Measurements from ENCODE around the gene SPATS2. TPM values are rescaled to one million over a fixed set of nuclear protein-coding genes. Genes with fewer than 3 reads are reported as not detected.
A peak's percentile ranks its signal among the peaks of the same experiment; 100 is the strongest.

Gene SPATS2
- total RNA-seq, 1 donor from 2014 or later, result 16.2 TPM

GRCh38 chr12:49556391-49557186, 189.3 kb downstream of the SPATS2 start:
- intact Hi-C loops (cut with micrococcal nuclease), result no loop called here
- Mint-ChIP-seq H3K27me3 (peaks cover 4% of the 10 kb centered on the region), H3K9me3 (no peaks in the 10 kb centered on the region), H3K27ac (no peak overlapping the region), H3K4me3 (no peak overlapping the region), H3K4me1 (peaks cover 4% of the 10 kb centered on the region), H3K36me3 (ENCODE audit: low read depth) (peaks cover 27% of the 10 kb centered on the region)
- no peak for DNase-seq

DNA sequence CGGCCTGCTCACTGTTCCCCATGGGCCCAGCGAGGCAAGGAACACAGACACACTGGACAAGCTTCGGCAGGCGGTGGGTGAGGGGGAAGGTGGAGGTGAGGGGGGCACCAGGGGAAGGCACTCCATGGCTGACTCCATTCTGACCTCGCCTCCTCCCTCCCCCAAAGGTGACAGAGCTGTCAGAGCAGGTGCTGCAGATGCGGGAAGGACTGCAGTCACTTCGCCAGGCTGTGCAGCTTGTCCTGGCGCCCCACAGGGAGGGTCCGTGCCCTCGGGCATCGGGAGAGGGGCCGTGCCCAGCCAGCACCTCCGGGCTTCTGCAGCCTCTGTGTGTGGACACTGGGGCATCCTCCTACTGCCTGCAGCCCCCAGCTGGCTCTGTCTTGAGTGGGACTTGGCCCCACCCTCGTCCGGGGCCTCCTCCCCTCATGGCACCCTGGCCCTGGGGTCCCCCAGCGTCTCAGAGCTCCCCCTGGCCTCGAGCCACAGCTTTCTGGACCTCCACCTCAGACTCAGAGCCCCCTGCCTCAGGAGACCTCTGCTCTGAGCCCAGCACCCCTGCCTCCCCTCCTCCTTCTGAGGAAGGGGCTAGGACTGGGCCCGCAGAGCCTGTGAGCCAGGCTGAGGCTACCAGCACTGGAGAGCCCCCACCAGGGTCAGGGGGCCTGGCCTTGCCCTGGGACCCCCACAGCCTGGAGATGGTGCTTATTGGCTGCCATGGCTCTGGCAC, 190.1 kb downstream of the SPATS2 start:
- intact Hi-C loops (cut with micrococcal nuclease), result no loop called here
- peaks cover 4% of the 10 kb centered on the region for H3K4me1 Mint-ChIP-seq
- no peaks in the 10 kb centered on the region for H3K9me3 Mint-ChIP-seq
- no peak for DNase-seq
- no peak overlapping the region for H3K4me3 Mint-ChIP-seq
- H3K27ac Mint-ChIP-seq, result no peak overlapping the region
- H3K36me3 Mint-ChIP-seq (ENCODE audit: low read depth), result peaks cover 31% of the 10 kb centered on the region
- H3K27me3 Mint-ChIP-seq, result peaks cover 2% of the 10 kb centered on the region

DNA sequence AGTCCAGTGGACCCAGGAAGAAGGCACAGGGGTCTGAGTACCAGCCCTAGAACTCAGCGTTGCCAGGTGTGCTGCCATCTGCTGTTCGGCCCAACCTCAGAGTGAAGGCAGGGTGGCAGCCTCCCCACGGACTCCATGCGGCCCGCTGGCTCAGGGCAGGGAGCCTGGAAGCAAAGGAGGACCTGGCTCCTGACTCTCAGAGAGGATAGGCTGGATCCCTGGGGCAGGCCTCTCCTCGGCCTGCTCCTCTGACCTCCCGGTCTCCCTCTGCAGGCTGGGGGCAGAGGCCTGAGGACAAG, 190.6 kb downstream of the SPATS2 start:
- Mint-ChIP-seq H3K27me3 (peaks cover 2% of the 10 kb centered on the region), H3K4me1 (peaks cover 4% of the 10 kb centered on the region)
- intact Hi-C loops (cut with micrococcal nuclease), result no loop called here

DNA sequence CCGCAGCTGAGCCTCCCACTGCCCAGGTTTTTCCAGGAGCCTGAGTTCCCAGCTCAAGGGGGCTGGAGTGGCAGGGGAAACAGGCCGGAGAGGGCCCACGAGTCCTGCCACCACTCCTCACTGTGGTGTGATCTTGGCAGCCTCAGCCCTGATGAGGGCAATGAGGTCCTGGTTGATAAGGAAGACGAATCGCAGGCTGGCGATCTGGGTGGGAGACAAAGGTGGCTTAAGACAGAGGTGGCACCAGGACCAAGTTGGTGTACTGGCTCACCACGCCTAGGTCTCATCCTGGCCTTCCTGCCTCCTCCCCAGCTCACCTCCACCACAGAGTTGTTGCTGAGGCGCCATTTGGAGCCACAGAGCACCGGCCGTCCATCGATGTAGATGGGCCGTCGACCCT, 191.3 kb downstream of the SPATS2 start:
- Mint-ChIP-seq H3K4me3 (no peak overlapping the region), H3K9me3 (no peaks in the 10 kb centered on the region), H3K36me3 (ENCODE audit: low read depth) (peaks cover 36% of the 10 kb centered on the region), H3K4me1 (peaks cover 4% of the 10 kb centered on the region), H3K27me3 (no peaks in the 10 kb centered on the region), H3K27ac (no peak overlapping the region)
- intact Hi-C loops (cut with micrococcal nuclease), result no loop called here
- DNase-seq, result no peak

More for the DNA sequence above, 190.6 kb downstream of the SPATS2 start:
- DNase-seq, result no peak
- no peak overlapping the region for H3K4me3 Mint-ChIP-seq
- H3K36me3 Mint-ChIP-seq (ENCODE audit: low read depth), result peaks cover 35% of the 10 kb centered on the region
- H3K9me3 Mint-ChIP-seq, result no peaks in the 10 kb centered on the region
- no peak overlapping the region for H3K27ac Mint-ChIP-seq

- Mint-ChIP-seq H3K4me3 (no peak overlapping the region), H3K27me3 (no peaks in the 10 kb centered on the region), H3K27ac (peak overlapping the region; percentile 66), H3K4me1 (peaks cover 8% of the 10 kb centered on the region), H3K9me3 (no peaks in the 10 kb centered on the region), H3K36me3 (ENCODE audit: low read depth) (peaks cover 42% of the 10 kb centered on the region)
- DNase-seq, result no peak
- intact Hi-C loops (cut with micrococcal nuclease), result no loop called here
Observed at GRCh38 chr12:49559011-49559675, 191.9 kb downstream of the SPATS2 start.

GRCh38 chr12:49560695-49561094, 193.4 kb downstream of the SPATS2 start:
- intact Hi-C loops (cut with micrococcal nuclease), result no loop called here
- H3K9me3 Mint-ChIP-seq, result no peaks in the 10 kb centered on the region
- no peak overlapping the region for H3K27ac Mint-ChIP-seq
- H3K27me3 Mint-ChIP-seq, result no peaks in the 10 kb centered on the region
- peaks cover 21% of the 10 kb centered on the region for H3K4me1 Mint-ChIP-seq
- H3K4me3 Mint-ChIP-seq, result no peak overlapping the region
- peaks cover 52% of the 10 kb centered on the region for H3K36me3 Mint-ChIP-seq (ENCODE audit: low read depth)
- no peak for DNase-seq

DNA sequence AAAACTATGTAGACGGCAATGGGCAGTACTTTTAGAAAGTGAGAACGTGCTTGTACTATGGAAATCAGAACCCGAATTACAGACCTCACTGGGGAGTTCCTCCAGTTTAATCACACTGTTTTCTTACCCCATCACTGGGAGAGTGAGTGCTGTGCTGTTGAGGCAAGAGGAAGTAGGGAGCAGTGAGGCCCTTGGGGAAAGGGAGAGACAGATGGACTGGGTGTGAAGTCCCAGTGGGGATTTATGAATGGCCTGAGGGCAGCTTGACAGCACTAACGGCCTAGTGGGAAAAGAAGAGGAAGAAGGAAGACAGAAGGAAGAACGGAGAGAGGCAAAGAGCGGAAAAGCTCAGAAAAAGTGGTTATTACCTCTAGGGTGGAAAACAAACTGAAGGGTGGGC, 195.0 kb downstream of the SPATS2 start:
- no peak for DNase-seq
- Mint-ChIP-seq H3K27me3 (no peaks in the 10 kb centered on the region), H3K27ac (no peak overlapping the region), H3K36me3 (ENCODE audit: low read depth) (peaks cover 44% of the 10 kb centered on the region), H3K4me3 (no peak overlapping the region), H3K9me3 (no peaks in the 10 kb centered on the region), H3K4me1 (peaks cover 29% of the 10 kb centered on the region)
- intact Hi-C loops (cut with micrococcal nuclease), result no loop called here

DNA sequence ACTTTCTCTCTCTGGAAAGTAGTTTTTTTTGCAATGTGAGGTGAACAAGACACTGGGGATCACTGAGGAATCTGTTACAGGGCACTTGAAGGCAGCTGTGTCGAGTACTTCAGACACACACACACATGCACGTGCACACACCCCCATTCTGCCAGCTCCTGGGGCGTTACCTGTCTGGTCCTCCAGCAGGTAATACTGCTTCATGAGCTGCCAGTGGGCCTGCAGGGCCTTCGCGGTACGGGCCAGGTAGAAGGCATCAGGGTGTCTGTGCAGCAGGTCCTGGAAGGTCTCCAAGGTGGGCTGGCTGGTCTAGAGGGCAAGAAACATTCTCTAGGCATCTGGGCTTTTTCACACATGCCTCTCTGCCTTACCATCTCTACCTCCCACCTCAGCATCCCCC, 195.6 kb downstream of the SPATS2 start:
- no peaks in the 10 kb centered on the region for H3K27me3 Mint-ChIP-seq
- intact Hi-C loops (cut with micrococcal nuclease), result no loop called here
- H3K36me3 Mint-ChIP-seq (ENCODE audit: low read depth), result peaks cover 46% of the 10 kb centered on the region
- peaks cover 30% of the 10 kb centered on the region for H3K4me1 Mint-ChIP-seq
- no peaks in the 10 kb centered on the region for H3K9me3 Mint-ChIP-seq
- H3K4me3 Mint-ChIP-seq, result no peak overlapping the region
- no peak for DNase-seq
- no peak overlapping the region for H3K27ac Mint-ChIP-seq

- Mint-ChIP-seq H3K27ac (no peak overlapping the region), H3K4me1 (peaks cover 37% of the 10 kb centered on the region), H3K4me3 (peak overlapping the region; percentile 27), H3K36me3 (ENCODE audit: low read depth) (peaks cover 42% of the 10 kb centered on the region), H3K27me3 (no peaks in the 10 kb centered on the region), H3K9me3 (no peaks in the 10 kb centered on the region)
- intact Hi-C loops (cut with micrococcal nuclease), result no loop called here
- DNase-seq, result no peak
Observed at GRCh38 chr12:49563951-49564685, 196.9 kb downstream of the SPATS2 start.

- H3K27ac Mint-ChIP-seq, result peak overlapping the region; percentile 34
- H3K9me3 Mint-ChIP-seq, result no peaks in the 10 kb centered on the region
- peak; percentile 76 for DNase-seq
- intact Hi-C loops (cut with micrococcal nuclease), result loop anchor here (5.0 kb wide), 3 partner anchors 57 to 262 kb away; partner anchors contain the start of genes FMNL3, NCKAP5L and PRPF40B
- peaks cover 37% of the 10 kb centered on the region for H3K4me1 Mint-ChIP-seq
- no peaks in the 10 kb centered on the region for H3K27me3 Mint-ChIP-seq
- H3K4me3 Mint-ChIP-seq, result peak overlapping the region; percentile 62
- H3K36me3 Mint-ChIP-seq (ENCODE audit: low read depth), result peaks cover 36% of the 10 kb centered on the region
Observed at GRCh38 chr12:49564686-49565405, 197.6 kb downstream of the SPATS2 start.

DNA sequence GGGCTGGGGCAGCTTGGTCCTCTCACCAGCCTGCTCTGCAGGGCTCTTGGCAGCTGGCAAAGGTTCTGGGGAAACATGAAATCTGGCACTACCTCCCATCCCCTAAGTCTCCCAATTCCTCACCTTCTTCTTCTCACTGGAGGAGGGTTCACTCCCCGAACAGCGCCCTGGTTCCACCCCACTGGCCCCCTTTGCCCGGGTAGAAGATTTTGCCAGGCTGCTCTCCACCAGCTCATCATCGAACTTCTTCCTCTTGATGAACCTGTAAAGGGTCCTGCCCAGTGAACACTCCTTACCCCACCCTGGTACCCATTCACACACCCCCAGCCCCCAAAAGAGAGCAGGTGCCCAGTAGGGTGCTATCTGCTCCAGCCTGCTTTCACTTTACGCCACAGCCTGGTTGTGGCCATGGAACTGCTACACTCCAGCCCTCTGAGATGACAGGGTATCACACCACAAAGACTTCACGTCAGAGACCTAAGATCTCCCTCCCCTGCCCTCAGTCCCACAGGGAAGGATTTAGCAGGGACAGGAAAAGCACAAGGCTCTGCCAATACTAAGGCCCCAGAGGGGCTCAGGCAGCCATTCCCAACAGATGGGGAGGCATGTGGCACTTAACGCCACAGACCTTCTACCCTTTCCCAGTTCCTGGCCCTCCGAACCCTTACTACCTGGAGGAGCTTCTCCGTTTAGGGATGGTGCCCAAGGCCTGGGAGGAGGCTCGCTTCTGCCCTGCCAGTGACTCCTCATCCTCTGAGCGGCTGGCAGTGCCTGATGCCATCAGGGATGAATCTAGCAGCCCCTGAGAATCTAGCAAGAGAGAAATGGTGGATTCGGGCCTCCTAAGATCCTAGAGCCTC, 198.4 kb downstream of the SPATS2 start:
- no peak for DNase-seq
- Mint-ChIP-seq H3K4me1 (peaks cover 37% of the 10 kb centered on the region), H3K36me3 (ENCODE audit: low read depth) (peaks cover 35% of the 10 kb centered on the region), H3K9me3 (no peaks in the 10 kb centered on the region), H3K27me3 (no peaks in the 10 kb centered on the region), H3K27ac (peak overlapping the region; percentile 52), H3K4me3 (peak overlapping the region; percentile 62)
- intact Hi-C loops (cut with micrococcal nuclease), result loop anchor here (5.0 kb wide), 3 partner anchors 57 to 262 kb away; partner anchors contain the start of genes FMNL3, NCKAP5L and PRPF40B

- H3K27ac Mint-ChIP-seq, result no peak overlapping the region
- H3K9me3 Mint-ChIP-seq, result no peaks in the 10 kb centered on the region
- no peak for DNase-seq
- no peak overlapping the region for H3K4me3 Mint-ChIP-seq
- peaks cover 36% of the 10 kb centered on the region for H3K4me1 Mint-ChIP-seq
- no peaks in the 10 kb centered on the region for H3K27me3 Mint-ChIP-seq
- intact Hi-C loops (cut with micrococcal nuclease), result loop anchor here (5.0 kb wide), 3 partner anchors 56 to 261 kb away; partner anchors contain the start of genes FMNL3, NCKAP5L and PRPF40B
- H3K36me3 Mint-ChIP-seq (ENCODE audit: low read depth), result peaks cover 32% of the 10 kb centered on the region
Observed at GRCh38 chr12:49566361-49566760, 199.1 kb downstream of the SPATS2 start.

Data from activated CD4-positive, alpha-beta T cell treated with anti-CD3 and anti-CD28 coated beads, Interleukin-2, amount 10 ng/mL, durations not matched to agents 24 days and 14 days (primary cell).